ENCODE results near the gene PAX5.

Gene PAX5

GRCh38 chr9:36834736-36835135 lies 199.3 kb downstream of the PAX5 start:
- DNase-seq (ENCODE audit: low read depth) = no peak

- DNase-seq (ENCODE audit: low read depth) = no peak
Measured at GRCh38 chr9:36833954-36834353, 200.1 kb downstream of the PAX5 start.

- no peak for DNase-seq (ENCODE audit: low read depth)
Measured at GRCh38 chr9:36832164-36832795, 201.8 kb downstream of the PAX5 start.

GRCh38 chr9:36831381-36832161 lies 202.5 kb downstream of the PAX5 start:
- no peak for DNase-seq (ENCODE audit: low read depth)

DNA sequence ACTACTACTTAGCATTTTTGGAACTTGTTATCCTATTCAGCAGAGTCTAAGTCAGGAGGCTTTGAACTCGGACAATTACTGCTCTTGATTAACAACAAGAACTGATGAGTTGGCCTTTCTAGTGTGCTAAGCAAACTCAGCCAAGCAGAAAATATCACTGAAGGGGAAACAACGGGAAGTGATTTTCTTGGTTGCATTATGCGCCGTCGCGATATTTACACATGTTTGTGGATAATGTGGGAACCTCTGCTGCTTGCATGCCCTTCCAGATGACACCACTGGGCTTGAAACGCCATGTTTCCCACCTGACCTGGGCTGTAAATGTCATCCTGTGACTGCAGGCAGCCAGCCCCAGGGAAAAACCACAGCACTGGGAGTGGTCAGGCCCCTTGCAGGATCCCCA lies 205.5 kb downstream of the PAX5 start:
- DNase-seq (ENCODE audit: low read depth) = no peak

DNA sequence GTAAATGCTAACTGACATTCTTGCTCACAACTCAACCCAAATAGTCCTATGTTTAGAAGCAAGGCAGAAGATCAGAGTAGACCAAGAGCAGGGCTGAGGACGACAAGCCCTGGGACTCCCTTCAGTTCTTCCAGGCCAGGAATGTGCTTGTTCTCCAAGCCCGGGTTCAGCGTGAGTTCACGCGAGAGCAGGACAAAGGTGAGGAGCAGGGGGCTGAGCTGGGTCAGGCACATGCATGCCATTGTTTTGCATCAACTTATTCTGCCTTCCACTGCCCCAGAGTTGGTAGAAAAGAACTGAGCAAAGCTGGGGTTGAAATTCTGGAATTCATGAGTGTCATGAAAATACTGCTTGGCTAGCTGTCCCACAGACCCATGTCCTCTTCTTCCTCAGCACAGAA lies 206.5 kb downstream of the PAX5 start:
- DNase-seq (ENCODE audit: low read depth) = no peak

- DNase-seq (ENCODE audit: low read depth) = no peak
Measured at GRCh38 chr9:36826581-36826980, 207.5 kb downstream of the PAX5 start.

GRCh38 chr9:36825179-36825578 lies 208.9 kb downstream of the PAX5 start:
- no peak for DNase-seq (ENCODE audit: low read depth)

GRCh38 chr9:36823934-36824333 lies 210.1 kb downstream of the PAX5 start:
- DNase-seq (ENCODE audit: low read depth) = no peak

GRCh38 chr9:36823466-36823865 lies 210.6 kb downstream of the PAX5 start:
- DNase-seq (ENCODE audit: low read depth) = no peak

DNA sequence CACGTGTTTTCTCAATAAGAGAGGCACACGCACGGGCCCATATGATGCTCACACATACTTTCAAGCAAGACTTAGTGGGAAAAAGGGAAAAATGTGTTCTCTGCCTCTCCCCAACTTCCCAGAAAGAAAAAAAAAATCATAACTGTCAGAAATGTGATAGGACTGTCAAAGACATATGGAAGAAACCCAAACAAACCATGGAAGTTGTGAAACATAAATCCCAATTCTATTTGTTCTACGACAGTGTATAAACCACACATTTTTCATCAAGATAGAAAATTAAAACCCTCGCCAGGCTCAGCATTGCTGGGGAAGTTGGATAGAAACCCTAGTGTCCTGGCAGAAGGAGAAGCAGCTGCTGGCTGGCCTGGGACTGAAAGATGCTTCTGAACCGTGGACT lies 211.9 kb downstream of the PAX5 start:
- DNase-seq (ENCODE audit: low read depth) = no peak

- DNase-seq (ENCODE audit: low read depth) = no peak
Measured at GRCh38 chr9:36820392-36820861, 213.6 kb downstream of the PAX5 start.

GRCh38 chr9:36818965-36819870 lies 214.8 kb downstream of the PAX5 start:
- DNase-seq (ENCODE audit: low read depth) = no peak

GRCh38 chr9:36818242-36818938 lies 215.7 kb downstream of the PAX5 start:
- DNase-seq (ENCODE audit: low read depth) = no peak

DNA sequence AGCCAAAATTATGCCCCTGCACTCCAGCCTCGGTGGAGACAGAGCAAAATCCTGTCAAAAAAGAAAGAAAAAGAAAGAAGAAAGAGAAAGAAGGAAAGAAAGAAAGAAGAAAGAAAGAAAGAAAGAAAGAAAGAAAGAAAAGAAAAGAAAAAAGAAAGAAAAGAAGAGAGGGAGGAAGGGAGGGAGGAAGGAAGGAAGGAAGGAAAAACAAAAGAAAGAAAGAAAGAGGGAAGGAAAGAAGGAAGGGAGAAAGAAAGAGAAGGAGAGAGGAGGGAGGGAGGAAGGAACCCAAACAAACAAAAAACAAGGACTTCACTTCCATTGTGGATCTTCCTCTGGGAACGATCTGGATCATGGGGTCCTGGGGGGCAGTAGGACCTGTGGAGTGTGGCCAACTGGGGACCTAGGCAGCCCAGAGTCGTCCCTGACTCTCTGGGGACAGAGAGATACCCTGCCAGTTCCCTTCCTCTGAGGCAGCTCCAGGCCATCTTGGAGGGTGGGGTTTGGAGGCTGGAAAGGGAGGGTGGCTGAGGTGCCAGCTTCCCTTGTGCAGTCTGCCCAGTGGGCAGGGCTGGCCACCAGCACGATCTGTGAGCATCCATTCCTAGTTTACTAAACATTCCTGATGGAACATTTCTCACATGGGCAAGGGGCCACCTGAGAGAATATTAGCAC lies 216.8 kb downstream of the PAX5 start:
- DNase-seq (ENCODE audit: low read depth) = no peak

DNA sequence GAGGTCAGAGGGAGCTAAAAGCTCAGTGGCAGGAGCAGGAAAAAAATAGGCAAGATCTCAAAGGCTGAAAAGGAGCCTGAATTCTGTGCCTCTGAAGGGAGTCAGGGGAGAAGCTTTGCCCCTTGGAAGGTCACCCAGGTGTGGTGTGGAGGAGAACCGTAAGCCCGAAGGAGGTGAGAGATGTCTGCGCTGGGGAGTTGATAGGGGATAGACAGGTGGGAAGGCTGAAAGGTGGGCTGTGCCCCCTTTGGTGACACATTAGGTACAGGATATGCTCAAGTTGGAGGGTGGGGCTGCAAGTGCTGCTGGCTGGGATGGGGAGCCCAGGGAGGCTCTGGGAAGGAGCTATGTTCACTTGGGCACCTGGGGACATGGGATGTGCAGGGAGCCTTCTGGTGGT lies 217.7 kb downstream of the PAX5 start:
- DNase-seq (ENCODE audit: low read depth) = no peak

DNA sequence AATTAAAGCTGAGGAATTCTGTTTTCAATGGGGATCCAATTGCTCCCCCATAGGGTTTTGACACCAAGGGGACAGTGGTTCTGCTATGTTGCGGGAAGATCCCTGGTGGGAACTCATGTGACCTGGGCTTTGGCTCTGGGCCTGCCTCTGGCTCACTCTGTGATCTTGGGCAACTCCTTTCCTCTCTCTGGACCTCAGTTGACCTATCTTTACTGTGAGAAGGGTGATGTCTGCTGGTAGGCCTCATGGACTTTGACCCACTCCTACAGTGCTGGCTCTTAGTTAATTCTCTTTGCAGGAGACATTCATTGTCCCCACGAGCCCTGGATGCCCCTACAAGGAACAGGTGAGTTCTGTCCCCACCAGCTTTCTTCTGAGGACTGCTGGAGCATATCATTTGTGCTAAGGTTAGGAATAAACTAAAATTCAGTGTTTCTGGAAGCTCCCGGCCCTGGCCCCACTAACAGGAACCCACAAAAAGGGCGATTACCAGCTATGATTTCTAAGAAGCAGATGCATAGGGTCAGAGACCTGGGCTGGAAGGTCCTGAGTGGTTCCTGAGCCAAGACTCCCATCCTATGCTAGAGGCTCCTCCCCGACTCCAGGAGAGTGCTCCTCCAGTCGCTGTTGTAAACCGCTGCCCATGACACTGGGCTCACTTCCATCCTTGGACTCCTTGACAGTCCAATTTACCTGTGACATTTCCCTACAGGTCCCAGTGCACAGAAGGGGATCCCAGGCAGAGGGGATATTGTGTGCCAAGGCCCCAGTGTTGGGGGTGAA lies 218.3 kb downstream of the PAX5 start:
- DNase-seq (ENCODE audit: low read depth) = no peak

- DNase-seq (ENCODE audit: low read depth) = no peak
Measured at GRCh38 chr9:36815023-36815422, 219.0 kb downstream of the PAX5 start.

DNA sequence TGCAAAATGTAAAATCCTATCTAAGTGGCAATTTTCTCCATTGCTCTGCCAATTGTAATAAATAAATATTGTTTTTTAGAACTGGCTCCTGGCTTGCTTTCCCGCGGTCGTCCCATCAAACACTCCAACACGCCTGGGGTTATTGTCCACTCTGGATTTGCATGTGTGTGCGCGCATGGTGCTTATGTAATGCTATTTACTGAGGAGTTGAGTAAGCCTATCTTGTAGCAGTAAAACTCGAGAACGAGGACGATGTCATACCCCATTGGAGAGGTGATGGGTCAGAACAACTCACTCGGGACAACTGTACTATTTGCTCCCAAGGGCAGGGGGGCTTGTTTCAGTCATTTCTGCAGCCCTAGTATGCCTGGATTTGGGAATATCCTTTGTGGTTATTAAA lies 220.9 kb downstream of the PAX5 start:
- DNase-seq (ENCODE audit: low read depth) = no peak

GRCh38 chr9:36812556-36812955 lies 221.5 kb downstream of the PAX5 start:
- no peak for DNase-seq (ENCODE audit: low read depth)

GRCh38 chr9:36808251-36808650 lies 225.8 kb downstream of the PAX5 start:
- DNase-seq (ENCODE audit: low read depth) = no peak

All from stimulated activated CD8-positive, alpha-beta memory T cell treated with anti-CD3 and anti-CD28 coated beads, Interleukin-7, amount 100 ng/mL, for 24 hours (primary cell).